Suprapubic skin (tissue), 4 donors: ENCODE data around the gene RPS6KA5. TPM values are rescaled to one million over a fixed set of nuclear protein-coding genes. Genes with fewer than 3 reads are reported as not detected.

ENCODE experiments used
- DNase-seq, 2 donors: peaks; one replicate each; pipeline ENCODE4 v3.0.0-alpha.2; 2019; ENCODE audit warnings: low spot score in 2 of 2
- H3K27ac ChIP-seq: fragments of 200-600 bp; sonication (generic); one replicate; pipeline ENCODE4 v1.5.1; 2019
- H3K27me3 ChIP-seq: fragments of 200-600 bp; sonication (generic); one replicate; pipeline ENCODE4 v1.5.1; 2019
- H3K36me3 ChIP-seq: fragments of 200-600 bp; sonication (generic); one replicate; pipeline ENCODE4 v1.5.1; 2019
- H3K4me1 ChIP-seq: fragments of 200-600 bp; sonication (generic); one replicate; pipeline ENCODE4 v1.5.1; 2019
- H3K4me3 ChIP-seq: fragments of 200-600 bp; sonication (generic); one replicate; pipeline ENCODE4 v1.5.1; 2019; ENCODE audit warnings: mild to moderate bottlenecking
- H3K9me3 ChIP-seq: fragments of 200-600 bp; sonication (generic); one replicate; pipeline ENCODE4 v1.5.1; 2019
- EP300 ChIP-seq: sonication (generic); formaldehyde crosslinking; IDR thresholded peaks from one replicate; pipeline ENCODE4 v1.6.1; 2017; ENCODE audit warnings: antibody characterized with exemption
- POLR2A ChIP-seq, 2 donors: fragments of 450-650 bp; IDR thresholded peaks; one replicate each; pipeline ENCODE4 v1.6.1; 2017; ENCODE audit warnings: antibody characterized with exemption in 2 of 2, mild to moderate bottlenecking in 2 of 2, moderate library complexity in 2 of 2
- POLR2AphosphoS5 ChIP-seq, 3 donors: sonication (generic); formaldehyde crosslinking; IDR thresholded peaks; one replicate each; pipeline ENCODE4 v1.6.1; 2017; ENCODE audit warnings: antibody characterized with exemption in 3 of 3
- WGBS: methylation state at CpG from one replicate; pipeline ENCODE4 v1.1.5; 2018; 5-methylcytosine and 5-hydroxymethylcytosine counted together
- total RNA-seq, 4 donors: library from RNA; depleted of rRNA; stranded (reverse); fragments of >200 nt; gene quantifications; one replicate each; pipeline ENCODE4 v1.1.0, GENCODE V29; 2016
- TF ChIP-seq, protein P1 (sequence below), 2 donors: fragments of 200-600 bp in 1 of 2; fragments of 450-650 bp in 1 of 2; sonication (generic) in 1 of 2; IDR thresholded peaks; one replicate each; pipeline ENCODE4 v1.5.1; 2016 to 2019; ENCODE audit warnings: antibody characterized with exemption in 2 of 2, mild to moderate bottlenecking in 1 of 2, moderate library complexity in 1 of 2

Gene RPS6KA5
- total RNA-seq, 4 donors from 2014 or later: 6.4 to 14.2 (median 11.2) TPM

GRCh38 chr14:90979515-90979914, 80.9 kb downstream of the RPS6KA5 start:
- Histone ChIP-seq H3K27ac (no peak overlapping the region), H3K4me3 (no peak overlapping the region), H3K4me1 (peaks cover 11% of the 10 kb centered on the region), H3K27me3 (no peaks in the 10 kb centered on the region), H3K9me3 (no peaks in the 10 kb centered on the region), H3K36me3 (no peaks in the 10 kb centered on the region)
- WGBS: 70% methylated on average over 5 of the region's 5 CpGs
- no peak for DNase-seq
- TF ChIP-seq POLR2A (IDR thresholded peaks at IDR 0.05) (no peak), POLR2AphosphoS5 (IDR thresholded peaks at IDR 0.05) (no peak), EP300 (no peak)
- TF ChIP-seq, protein P1, sequence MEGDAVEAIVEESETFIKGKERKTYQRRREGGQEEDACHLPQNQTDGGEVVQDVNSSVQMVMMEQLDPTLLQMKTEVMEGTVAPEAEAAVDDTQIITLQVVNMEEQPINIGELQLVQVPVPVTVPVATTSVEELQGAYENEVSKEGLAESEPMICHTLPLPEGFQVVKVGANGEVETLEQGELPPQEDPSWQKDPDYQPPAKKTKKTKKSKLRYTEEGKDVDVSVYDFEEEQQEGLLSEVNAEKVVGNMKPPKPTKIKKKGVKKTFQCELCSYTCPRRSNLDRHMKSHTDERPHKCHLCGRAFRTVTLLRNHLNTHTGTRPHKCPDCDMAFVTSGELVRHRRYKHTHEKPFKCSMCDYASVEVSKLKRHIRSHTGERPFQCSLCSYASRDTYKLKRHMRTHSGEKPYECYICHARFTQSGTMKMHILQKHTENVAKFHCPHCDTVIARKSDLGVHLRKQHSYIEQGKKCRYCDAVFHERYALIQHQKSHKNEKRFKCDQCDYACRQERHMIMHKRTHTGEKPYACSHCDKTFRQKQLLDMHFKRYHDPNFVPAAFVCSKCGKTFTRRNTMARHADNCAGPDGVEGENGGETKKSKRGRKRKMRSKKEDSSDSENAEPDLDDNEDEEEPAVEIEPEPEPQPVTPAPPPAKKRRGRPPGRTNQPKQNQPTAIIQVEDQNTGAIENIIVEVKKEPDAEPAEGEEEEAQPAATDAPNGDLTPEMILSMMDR (IDR thresholded peaks at IDR 0.05): no peak

DNA sequence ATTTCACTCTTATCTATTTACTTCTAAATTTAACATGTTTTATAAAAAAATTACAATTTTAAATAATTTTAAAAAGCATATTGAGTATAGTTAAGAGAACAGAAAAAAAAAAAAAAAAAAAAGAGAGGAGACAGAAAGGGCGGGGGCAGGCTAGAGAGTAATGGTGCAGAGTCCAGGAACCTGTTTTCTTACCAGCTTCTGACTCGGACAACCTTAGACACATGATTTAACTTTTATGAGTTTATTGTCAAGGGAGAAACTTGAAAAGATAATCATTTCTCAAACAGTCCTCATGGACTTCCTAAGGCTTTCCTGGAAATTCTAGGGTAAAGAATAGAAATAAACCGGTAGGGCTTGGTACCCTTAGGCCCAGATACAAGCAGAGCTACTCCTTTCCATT, 84.3 kb downstream of the RPS6KA5 start:
- 83% methylated on average over 3 of the region's 3 CpGs for WGBS

GRCh38 chr14:90971687-90972086, 88.8 kb downstream of the RPS6KA5 start:
- no peaks in the 10 kb centered on the region for H3K9me3 ChIP-seq
- no peaks in the 10 kb centered on the region for H3K4me1 ChIP-seq
- no peaks in the 10 kb centered on the region for H3K36me3 ChIP-seq
- H3K27ac ChIP-seq: no peak overlapping the region
- TF ChIP-seq EP300: no peak
- no peak for TF ChIP-seq POLR2AphosphoS5 (IDR thresholded peaks at IDR 0.05)
- TF ChIP-seq POLR2A (IDR thresholded peaks at IDR 0.05): no peak
- TF ChIP-seq, protein P1 (IDR thresholded peaks at IDR 0.05): no peak
- H3K27me3 ChIP-seq: no peaks in the 10 kb centered on the region
- no peak overlapping the region for H3K4me3 ChIP-seq
- no peak for DNase-seq

More for the DNA sequence above, 84.3 kb downstream of the RPS6KA5 start:
- Histone ChIP-seq H3K36me3 (no peaks in the 10 kb centered on the region), H3K4me3 (no peak overlapping the region), H3K27me3 (no peaks in the 10 kb centered on the region), H3K27ac (no peak overlapping the region), H3K4me1 (peaks cover 7% of the 10 kb centered on the region), H3K9me3 (no peaks in the 10 kb centered on the region)
- DNase-seq: no peak
- no peak for TF ChIP-seq POLR2AphosphoS5 (IDR thresholded peaks at IDR 0.05)
- no peak for TF ChIP-seq EP300
- TF ChIP-seq, protein P1 (IDR thresholded peaks at IDR 0.05): no peak
- no peak for TF ChIP-seq POLR2A (IDR thresholded peaks at IDR 0.05)

- Histone ChIP-seq H3K36me3 (no peaks in the 10 kb centered on the region), H3K27me3 (no peaks in the 10 kb centered on the region), H3K9me3 (no peaks in the 10 kb centered on the region), H3K4me3 (no peak overlapping the region), H3K27ac (no peak overlapping the region), H3K4me1 (no peaks in the 10 kb centered on the region)
- TF ChIP-seq EP300 (no peak), POLR2A (IDR thresholded peaks at IDR 0.05) (no peak), POLR2AphosphoS5 (IDR thresholded peaks at IDR 0.05) (no peak)
- TF ChIP-seq, protein P1 (IDR thresholded peaks at IDR 0.05): no peak
- 70% methylated on average over 1 of the region's 1 CpG for WGBS
- DNase-seq: no peak
These were observed 90.3 kb downstream of the RPS6KA5 start for GRCh38 chr14:90970167-90970600.

- no peak overlapping the region for H3K4me3 ChIP-seq
- H3K4me1 ChIP-seq: no peaks in the 10 kb centered on the region
- TF ChIP-seq POLR2A (IDR thresholded peaks at IDR 0.05): no peak
- no peak for TF ChIP-seq POLR2AphosphoS5 (IDR thresholded peaks at IDR 0.05)
- TF ChIP-seq, protein P1 (IDR thresholded peaks at IDR 0.05): no peak
- TF ChIP-seq EP300: no peak
- no peak for DNase-seq
- H3K27me3 ChIP-seq: no peaks in the 10 kb centered on the region
- 54% methylated on average over 3 of the region's 3 CpGs for WGBS
- no peaks in the 10 kb centered on the region for H3K9me3 ChIP-seq
- H3K27ac ChIP-seq: no peak overlapping the region
- no peaks in the 10 kb centered on the region for H3K36me3 ChIP-seq
These were observed 90.8 kb downstream of the RPS6KA5 start for GRCh38 chr14:90969531-90970166.
